Measurements from ENCODE around the gene ANAPC16. TPM values are rescaled to one million over a fixed set of nuclear protein-coding genes. Genes with fewer than 3 reads are reported as not detected.

ANAPC16 gene
- total RNA-seq, 2 donors from 2014 or later = 57.4 to 68.4 TPM

DNA sequence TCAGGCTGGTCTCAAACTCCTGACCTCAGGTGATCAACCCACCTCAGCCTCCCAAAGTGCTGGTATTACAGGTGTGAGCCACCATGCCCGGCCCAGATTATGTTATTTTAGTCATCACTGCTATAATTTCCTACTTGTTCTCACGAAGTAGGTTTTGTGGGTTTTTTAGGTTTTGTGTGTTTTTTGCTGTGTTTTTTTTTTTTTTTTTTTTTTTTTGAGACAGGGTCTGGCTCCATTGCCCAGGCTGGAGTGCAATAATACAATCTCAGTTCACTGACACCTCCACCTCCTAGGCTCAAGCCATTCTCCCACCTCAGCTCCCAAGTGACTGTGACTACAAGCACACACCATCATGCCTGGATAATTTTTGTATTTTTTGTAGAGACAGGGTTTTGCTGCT lies 20.9 kb upstream of the ANAPC16 start:
- Mint-ChIP-seq H3K27ac (no peak overlapping the region), H3K9me3 (no peaks in the 10 kb centered on the region), H3K4me1 (no peaks in the 10 kb centered on the region), H3K27me3 (ENCODE audit: insufficient read depth) (no peaks in the 10 kb centered on the region), H3K36me3 (ENCODE audit: low read depth) (peaks cover 44% of the 10 kb centered on the region), H3K4me3 (no peak overlapping the region)
- no peak overlapping the region for H3K27ac ChIP-seq (ENCODE audit: low read depth, low read length)
- H3K9me3 ChIP-seq (ENCODE audit: control insufficient read depth, low read length) = no peaks in the 10 kb centered on the region
- no peaks in the 10 kb centered on the region for H3K4me1 ChIP-seq (ENCODE audit: control insufficient read depth, insufficient read depth, low read length)
- no peak overlapping the region for H3K9ac ChIP-seq (ENCODE audit: extremely low read depth, low read length, poor library complexity, severe bottlenecking)
- no peak overlapping the region for H3K4me3 ChIP-seq (ENCODE audit: low read length)
- no peak for DNase-seq
- TF ChIP-seq, protein P1, sequence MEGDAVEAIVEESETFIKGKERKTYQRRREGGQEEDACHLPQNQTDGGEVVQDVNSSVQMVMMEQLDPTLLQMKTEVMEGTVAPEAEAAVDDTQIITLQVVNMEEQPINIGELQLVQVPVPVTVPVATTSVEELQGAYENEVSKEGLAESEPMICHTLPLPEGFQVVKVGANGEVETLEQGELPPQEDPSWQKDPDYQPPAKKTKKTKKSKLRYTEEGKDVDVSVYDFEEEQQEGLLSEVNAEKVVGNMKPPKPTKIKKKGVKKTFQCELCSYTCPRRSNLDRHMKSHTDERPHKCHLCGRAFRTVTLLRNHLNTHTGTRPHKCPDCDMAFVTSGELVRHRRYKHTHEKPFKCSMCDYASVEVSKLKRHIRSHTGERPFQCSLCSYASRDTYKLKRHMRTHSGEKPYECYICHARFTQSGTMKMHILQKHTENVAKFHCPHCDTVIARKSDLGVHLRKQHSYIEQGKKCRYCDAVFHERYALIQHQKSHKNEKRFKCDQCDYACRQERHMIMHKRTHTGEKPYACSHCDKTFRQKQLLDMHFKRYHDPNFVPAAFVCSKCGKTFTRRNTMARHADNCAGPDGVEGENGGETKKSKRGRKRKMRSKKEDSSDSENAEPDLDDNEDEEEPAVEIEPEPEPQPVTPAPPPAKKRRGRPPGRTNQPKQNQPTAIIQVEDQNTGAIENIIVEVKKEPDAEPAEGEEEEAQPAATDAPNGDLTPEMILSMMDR (conservative IDR thresholded peaks at IDR 0.05) = no peak
- peaks cover 21% of the 10 kb centered on the region for H3K36me3 ChIP-seq (ENCODE audit: control insufficient read depth, insufficient read depth, low read length)
- H3K27me3 ChIP-seq (ENCODE audit: control insufficient read depth, insufficient read depth, low read length, poor library complexity, severe bottlenecking) = no peaks in the 10 kb centered on the region
- WGBS, 2 experiments (ENCODE audit: insufficient coverage in 1 of 2, insufficient read length in 1 of 2) = 86% methylated on average over 1 of the region's 2 CpGs; no CpG with 5 or more reads in 1 of the 2 experiments

DNA sequence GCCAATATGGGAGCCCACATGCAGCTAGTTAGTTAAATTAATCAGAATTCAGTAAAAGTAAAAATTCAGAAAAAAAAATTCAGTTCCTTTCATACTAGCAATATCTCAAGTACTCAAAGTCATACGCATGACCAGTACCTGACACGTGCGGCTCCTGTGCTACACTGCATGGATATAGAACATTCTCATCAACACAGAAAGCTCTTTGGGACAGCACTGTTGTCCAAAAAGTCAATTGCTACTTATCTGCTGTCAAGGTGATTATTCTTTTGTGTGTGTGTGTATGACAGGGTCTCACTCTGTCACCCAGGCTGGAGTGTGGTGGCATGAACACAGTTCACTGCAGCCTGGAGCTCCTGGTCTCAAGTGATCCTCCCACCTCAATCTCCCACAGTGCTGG lies 14.9 kb upstream of the ANAPC16 start:
- Mint-ChIP-seq H3K36me3 (ENCODE audit: low read depth) (peaks cover 44% of the 10 kb centered on the region), H3K4me1 (no peaks in the 10 kb centered on the region), H3K4me3 (no peak overlapping the region), H3K27ac (no peak overlapping the region), H3K9me3 (no peaks in the 10 kb centered on the region), H3K27me3 (ENCODE audit: insufficient read depth) (no peaks in the 10 kb centered on the region)
- Histone ChIP-seq H3K4me3 (ENCODE audit: low read length) (no peak overlapping the region), H3K9me3 (ENCODE audit: control insufficient read depth, low read length) (no peaks in the 10 kb centered on the region), H3K27ac (ENCODE audit: low read depth, low read length) (no peak overlapping the region), H3K4me1 (ENCODE audit: control insufficient read depth, insufficient read depth, low read length) (no peaks in the 10 kb centered on the region), H3K9ac (ENCODE audit: extremely low read depth, low read length, poor library complexity, severe bottlenecking) (no peak overlapping the region), H3K36me3 (ENCODE audit: control insufficient read depth, insufficient read depth, low read length) (peaks cover 26% of the 10 kb centered on the region), H3K27me3 (ENCODE audit: control insufficient read depth, insufficient read depth, low read length, poor library complexity, severe bottlenecking) (no peaks in the 10 kb centered on the region)
- TF ChIP-seq, protein P1 (conservative IDR thresholded peaks at IDR 0.05) = no peak
- 97 to 100% methylated on average over 3 of the region's 3 CpGs for WGBS, 2 experiments (ENCODE audit: insufficient coverage in 1 of 2, insufficient read length in 1 of 2)
- DNase-seq = no peak

DNA sequence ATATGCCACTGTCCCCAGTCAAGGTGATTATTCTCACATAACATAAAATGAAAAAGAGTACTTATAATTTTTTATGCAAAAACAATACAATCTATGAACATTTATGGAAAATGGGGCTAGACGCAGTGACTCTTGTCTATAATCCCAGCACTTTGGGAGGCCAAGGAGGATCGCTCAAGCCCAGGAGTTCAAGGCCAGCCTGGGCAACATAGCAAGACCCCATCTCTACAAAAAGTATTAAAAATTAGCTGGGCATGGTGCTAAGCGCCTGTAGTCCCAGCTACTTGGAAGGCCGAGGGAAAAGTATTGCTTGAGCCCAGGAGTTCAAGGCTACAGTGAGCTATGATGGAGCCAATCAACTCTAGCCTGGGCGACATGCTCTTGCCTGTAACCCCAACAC lies 14.5 kb upstream of the ANAPC16 start:
- Mint-ChIP-seq H3K4me1 (no peaks in the 10 kb centered on the region), H3K36me3 (ENCODE audit: low read depth) (peaks cover 40% of the 10 kb centered on the region), H3K27me3 (ENCODE audit: insufficient read depth) (no peaks in the 10 kb centered on the region), H3K9me3 (no peaks in the 10 kb centered on the region), H3K4me3 (no peak overlapping the region), H3K27ac (no peak overlapping the region)
- no peak overlapping the region for H3K9ac ChIP-seq (ENCODE audit: extremely low read depth, low read length, poor library complexity, severe bottlenecking)
- WGBS, 2 experiments (ENCODE audit: insufficient coverage in 1 of 2, insufficient read length in 1 of 2) = 94 to 95% methylated on average over 5 of the region's 5 CpGs
- no peaks in the 10 kb centered on the region for H3K27me3 ChIP-seq (ENCODE audit: control insufficient read depth, insufficient read depth, low read length, poor library complexity, severe bottlenecking)
- no peaks in the 10 kb centered on the region for H3K9me3 ChIP-seq (ENCODE audit: control insufficient read depth, low read length)
- DNase-seq = no peak
- no peaks in the 10 kb centered on the region for H3K4me1 ChIP-seq (ENCODE audit: control insufficient read depth, insufficient read depth, low read length)
- TF ChIP-seq, protein P1 (conservative IDR thresholded peaks at IDR 0.05) = no peak
- peaks cover 26% of the 10 kb centered on the region for H3K36me3 ChIP-seq (ENCODE audit: control insufficient read depth, insufficient read depth, low read length)
- H3K27ac ChIP-seq (ENCODE audit: low read depth, low read length) = no peak overlapping the region
- no peak overlapping the region for H3K4me3 ChIP-seq (ENCODE audit: low read length)

Measured in endodermal cell (in vitro differentiated cells).